HG02973 (cell line): ENCODE results near the gene OR10H1.
"Not testable (repeated sequence)": the region's sequence is repeated elsewhere in the genome, so short reads cannot be mapped to it uniquely, and the experiment has no call there.

Experiments
- ATAC-seq: cut with Tn5 transposase; IDR thresholded peaks from one replicate; pipeline ENCODE4 v1.9.1; 2021; ENCODE audit warnings: moderate library complexity; ENCODE audit not compliant: unreplicated experiment

Gene OR10H1

DNA sequence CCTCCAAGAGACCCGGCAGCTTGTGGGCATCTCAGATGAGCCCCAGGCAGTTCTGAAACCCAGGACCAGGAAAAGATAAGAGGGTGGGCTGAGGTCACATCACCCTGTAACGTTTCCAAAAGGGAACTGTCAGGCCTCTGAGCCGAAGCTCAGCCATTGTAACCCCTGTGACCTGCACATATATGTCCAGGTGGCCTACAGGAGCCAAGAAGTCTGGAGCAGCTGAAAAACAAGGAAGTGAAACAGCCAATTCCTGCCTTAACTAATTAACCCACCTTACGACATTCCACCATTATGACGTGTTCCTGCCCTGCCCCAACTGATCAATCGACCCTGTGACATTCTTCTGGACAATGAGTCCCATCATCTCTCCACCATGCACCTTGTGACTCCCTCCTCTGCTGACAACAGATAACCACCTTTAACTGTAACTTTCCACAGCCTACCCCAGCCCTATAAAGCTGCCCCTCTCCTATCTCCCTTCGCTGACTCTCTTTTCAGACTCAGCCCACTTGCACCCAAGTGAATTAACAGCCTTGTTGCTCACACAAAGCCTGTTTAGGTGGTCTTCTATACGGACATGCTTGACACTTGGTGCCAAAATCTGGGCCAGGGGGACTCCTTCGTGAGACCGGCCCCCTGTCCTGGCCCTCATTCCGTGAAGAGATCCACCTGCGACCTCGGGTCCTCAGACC, 13.3 kb upstream of the OR10H1 start:
- not testable (repeated sequence) for ATAC-seq

DNA sequence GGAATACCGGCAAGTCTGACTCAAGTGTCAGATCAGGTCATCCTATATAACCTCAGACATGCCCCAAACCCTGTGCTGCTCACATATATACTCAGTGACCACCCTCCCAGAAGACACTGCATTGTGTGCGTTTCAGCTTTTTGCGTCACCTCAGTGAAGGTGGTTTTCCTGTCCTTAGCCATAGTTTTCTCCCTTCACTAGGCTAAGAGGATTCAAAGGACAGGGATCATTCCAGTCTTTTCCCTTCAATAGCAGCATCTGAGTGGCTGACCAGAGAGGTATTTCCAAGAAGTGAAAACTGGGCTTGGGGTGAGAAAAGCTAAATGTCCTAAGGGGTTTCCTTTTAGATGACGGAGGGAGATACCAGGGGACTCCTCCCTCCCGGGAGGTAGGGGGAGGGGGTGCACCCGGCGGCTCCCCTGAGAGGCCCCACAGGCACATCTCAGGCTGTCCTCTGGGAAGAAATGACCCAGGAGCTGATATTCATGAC, 12.7 kb upstream of the OR10H1 start:
- ATAC-seq: no peak

DNA sequence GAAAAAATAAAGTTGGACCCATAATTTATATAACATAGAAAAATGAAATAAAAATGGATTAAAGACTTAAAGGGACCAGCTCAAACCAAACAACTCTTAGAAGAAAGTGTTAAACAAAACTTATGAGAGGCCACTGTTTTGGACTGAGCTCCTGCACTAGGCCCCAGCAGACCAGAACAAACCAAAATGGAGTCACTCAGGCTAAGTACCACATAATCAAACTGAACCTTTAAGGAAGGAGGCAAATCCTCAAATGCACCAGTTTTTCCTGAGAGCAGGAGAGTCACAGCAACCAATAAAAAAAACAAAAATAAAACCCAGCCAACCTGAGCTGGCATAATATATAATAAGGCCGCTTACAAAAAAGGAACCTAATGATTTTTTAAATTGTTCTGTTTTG, 10.3 kb upstream of the OR10H1 start:
- ATAC-seq: no peak

DNA sequence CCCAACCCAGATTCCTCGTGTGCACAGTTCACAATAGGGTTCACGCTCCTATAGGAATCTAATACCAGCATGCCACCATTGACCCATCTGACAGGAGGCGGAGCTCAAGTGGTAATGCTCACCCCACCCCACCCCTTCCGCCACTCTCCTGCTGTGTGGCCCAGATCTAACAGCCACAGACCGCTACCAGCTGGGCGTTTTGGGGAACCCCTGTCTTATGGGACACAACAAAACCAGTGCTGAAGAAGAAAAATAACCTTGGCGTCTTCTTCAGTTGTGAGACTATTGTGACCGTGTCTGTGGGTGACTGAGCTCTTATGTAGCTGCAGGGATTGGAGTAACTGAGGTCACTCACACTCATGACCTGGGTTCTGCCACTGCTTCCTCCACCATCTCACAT, 5.2 kb upstream of the OR10H1 start:
- no peak for ATAC-seq

DNA sequence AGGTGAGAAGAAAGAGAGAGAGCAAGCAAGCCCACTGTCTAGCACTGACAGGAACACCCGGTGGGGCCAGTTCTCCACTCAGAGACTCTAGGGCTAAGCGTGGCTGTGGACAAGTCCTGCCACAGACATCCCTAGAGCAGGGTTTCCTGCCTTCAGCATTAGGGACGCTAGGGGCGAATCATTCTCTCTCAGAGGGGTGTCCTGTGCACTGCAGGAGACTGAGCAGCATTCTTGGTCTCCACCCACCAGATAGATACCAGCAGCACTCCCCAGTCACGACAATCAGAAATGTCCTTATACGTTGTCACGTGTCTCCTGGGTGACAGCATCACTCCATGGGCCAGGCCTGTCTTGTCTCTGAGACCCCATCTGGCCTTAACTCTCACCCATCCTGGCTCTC, 1.5 kb downstream of the OR10H1 start:
- no peak for ATAC-seq

DNA sequence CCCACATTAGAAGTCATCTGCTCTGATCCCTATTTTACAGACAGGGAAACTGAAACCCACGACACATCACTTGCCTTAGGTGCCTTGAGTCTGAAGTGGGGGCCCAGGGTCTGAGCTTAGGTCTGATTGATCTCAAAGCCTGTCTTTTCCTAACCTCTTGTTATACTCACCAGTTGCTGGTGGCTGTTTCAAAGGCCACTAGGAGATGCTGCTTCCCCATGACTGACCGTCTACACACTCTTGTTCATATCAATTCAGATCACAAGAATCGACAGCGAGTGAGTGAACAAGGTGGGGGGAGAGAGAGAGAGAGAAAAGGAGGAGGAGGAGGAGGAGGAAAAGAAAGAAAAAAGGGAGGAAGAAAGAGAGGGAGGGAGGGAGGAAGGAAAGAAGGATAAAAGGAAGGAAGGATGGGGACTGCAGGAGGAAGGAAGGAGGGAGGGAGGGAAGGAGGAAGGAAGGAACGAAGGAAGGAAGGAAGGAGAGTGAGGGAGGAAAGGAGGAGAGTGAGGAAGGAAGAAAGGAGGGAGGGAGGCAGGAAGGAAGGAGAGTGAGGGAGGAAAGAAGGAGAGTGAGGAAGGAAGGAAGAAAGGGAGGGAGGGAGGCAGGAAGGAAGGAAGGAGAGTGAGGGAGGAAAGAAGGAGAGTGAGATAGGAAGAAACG, 3.3 kb downstream of the OR10H1 start:
- no peak for ATAC-seq

DNA sequence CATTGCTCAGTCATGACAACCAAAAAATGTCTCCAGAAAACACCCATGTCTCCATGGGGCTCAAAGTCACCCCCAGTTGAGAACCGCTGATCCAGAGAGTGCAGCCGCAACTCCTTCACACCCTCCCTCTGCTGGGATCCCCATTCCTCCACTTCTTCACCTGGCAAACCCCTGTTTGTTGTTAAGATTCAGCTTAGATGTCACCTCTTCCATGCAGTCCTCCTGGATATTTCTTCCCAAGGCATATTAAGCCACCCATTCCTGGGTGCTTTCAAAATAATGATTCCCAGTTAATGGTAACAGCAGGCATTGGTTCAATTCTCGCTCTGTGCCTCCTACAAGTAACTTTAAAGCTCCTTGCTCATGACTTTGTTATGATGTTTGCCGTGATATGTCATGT, 4.0 kb downstream of the OR10H1 start:
- ATAC-seq: no peak

DNA sequence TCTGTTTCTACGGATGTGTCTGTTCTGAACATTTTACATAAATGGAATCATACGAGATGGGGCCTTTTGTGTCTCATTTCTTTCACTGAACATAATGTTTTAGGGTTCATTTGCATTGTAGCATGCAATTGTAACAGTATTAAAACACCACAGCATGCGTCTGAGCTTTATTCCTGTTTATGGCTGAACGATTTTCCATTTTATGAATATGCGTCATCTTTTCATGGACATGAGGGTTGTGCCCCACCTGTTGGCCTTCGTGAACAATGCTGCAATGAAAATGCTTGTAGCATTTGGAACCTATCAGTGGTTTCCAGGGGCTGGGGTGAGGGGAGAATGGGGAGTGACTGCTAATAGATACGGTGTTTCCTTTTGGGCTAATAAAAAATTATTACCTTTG, 5.1 kb downstream of the OR10H1 start:
- ATAC-seq: no peak

DNA sequence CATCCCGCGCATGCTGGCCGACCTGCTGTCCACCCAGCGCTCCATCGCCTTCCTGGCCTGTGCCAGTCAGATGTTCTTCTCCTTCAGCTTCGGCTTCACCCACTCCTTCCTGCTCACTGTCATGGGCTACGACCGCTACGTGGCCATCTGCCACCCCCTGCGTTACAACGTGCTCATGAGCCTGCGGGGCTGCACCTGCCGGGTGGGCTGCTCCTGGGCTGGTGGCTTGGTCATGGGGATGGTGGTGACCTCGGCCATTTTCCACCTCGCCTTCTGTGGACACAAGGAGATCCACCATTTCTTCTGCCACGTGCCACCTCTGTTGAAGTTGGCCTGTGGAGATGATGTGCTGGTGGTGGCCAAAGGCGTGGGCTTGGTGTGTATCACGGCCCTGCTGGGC, 21.2 kb downstream of the OR10H1 start:
- not testable (repeated sequence) for ATAC-seq

DNA sequence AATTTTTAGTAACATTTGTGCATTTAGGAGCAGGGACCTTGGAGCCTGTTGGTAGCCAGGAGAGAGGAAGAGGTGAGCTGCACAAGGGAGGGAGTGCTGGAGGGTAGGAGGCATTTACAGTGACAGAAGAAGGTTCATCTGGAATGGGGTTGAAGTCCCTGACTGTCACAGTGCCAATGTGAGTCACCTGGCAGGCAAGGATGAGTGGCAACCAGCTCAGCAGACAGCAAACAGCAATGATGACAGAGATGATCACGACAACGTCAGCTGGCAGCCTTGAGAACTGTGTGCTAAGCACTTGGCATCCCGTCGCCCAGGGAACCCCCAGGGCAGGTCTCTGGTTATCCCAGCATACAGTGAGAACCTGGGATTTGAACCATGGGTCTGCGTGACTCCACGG, 25.4 kb downstream of the OR10H1 start:
- no peak for ATAC-seq

DNA sequence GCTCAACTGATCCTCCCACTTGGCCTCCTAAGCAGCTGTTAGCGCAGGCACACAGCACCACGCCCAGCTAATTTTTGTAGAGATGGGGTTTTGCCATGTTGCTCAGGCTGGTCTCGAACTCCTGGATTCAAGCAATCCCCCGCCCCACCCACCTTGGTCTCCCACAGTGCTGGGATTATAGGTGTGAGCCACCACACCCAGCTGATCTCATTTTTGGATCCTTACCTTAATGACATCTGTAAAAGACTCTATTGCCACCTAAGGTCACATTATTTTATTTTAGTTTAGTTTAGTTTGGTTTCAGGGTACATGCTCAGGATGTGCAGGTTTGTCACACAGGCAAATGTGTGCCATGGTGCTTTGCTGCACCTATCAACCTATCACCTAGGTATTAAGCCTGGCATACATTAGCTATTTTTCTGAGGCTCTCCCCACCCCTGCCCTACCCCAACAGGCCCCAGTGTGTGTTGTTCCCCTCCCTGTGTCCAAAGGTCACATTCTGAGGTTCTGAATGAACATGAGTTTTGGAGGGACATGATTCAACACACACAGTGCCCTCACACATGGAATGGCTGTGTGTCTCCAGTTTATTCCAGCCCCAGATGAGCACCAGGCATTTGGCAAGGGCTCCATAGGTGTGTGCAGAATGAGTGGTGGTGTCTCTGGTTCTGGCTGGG, 26.7 kb downstream of the OR10H1 start:
- no peak for ATAC-seq

DNA sequence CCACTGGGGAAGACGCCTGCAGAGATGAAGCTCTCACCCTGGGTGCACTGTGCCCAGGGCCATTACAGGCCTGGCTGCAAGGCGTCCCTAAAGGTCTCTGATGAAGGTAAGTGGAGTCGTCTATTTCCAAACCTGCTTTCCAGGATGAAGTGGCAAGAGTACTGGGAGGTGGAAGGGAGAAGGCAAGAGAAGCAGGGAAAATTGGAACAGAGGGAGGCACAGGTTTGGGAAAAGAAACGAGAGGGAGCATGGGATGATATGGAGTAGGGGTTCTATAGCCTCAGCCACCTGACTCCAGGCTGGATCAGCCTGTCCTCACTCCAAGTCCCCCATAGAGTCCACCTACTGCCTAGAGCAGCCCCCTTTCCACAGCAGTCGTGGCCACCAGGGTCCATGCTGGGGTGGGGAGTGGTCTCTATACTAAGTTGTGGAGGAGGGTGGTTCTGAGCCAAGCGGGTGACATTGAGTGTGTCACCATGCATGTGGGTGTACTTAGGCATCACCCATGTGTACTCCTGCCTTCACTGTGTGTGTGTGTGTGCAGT, 27.8 kb downstream of the OR10H1 start, which contains the start of gene OR10H5:
Gene OR10H5 (plus strand): TSS at position 51 of the 545 bp plus-strand sequence. CDS start 6,388 bp downstream, outside the sequence.
- no peak for ATAC-seq

DNA sequence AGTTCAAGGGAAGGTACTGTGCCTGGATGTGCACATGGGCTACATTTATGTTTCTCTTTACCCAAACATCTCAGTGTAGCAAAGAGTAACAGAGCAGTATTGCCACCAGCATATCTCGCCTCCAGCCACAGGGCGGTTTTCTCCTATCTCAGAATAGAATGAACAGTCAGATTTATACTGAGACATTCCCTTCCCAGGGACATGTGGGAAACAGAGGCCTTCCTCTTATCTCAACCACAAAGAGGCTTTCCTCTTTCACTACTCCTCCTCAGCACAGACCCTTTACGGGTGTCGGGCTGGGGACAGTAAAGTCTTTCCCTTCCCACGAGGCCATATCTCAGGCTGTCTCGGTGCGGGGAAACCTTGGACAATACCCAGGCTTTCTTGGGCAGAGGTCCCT, 32.6 kb downstream of the OR10H1 start:
- not testable (repeated sequence) for ATAC-seq

DNA sequence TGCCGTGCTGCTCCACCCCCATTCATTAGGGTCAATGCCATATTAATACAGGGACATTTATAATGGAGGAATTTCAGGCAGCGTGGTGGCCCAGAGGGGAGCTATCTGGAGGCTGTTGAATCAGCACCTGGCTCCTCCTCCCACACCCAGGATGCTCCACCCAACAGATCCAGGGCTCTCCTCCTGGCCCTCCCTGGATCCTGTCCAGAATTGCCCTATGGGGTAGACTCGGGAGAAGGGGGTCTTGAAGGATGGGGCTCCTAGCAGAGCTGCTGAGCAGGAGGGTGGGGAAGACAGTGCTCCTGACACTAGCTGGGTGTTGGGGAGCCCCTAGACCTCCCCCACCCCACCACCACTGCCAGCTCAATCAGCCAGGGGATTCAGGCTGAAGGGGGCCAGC, 33.3 kb downstream of the OR10H1 start:
- ATAC-seq: no peak

DNA sequence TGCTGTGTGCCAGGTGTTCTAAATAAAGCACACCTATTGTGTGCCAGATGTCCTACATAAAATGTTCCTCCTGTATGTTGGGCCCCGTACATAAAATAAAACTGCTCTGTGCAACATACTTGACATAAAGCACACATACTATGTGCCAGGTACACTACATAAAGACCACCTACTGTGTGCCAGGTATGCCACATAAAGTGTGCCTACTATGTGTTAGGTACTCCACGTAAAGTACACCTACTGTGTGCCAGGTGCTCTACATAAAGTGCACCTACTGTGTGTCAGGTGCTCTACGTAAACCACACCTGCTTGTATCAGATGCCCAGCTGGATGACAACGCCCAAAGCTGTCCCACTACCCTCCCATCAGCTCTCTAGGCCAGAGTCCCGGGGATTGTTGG, 33.8 kb downstream of the OR10H1 start:
- no peak for ATAC-seq

DNA sequence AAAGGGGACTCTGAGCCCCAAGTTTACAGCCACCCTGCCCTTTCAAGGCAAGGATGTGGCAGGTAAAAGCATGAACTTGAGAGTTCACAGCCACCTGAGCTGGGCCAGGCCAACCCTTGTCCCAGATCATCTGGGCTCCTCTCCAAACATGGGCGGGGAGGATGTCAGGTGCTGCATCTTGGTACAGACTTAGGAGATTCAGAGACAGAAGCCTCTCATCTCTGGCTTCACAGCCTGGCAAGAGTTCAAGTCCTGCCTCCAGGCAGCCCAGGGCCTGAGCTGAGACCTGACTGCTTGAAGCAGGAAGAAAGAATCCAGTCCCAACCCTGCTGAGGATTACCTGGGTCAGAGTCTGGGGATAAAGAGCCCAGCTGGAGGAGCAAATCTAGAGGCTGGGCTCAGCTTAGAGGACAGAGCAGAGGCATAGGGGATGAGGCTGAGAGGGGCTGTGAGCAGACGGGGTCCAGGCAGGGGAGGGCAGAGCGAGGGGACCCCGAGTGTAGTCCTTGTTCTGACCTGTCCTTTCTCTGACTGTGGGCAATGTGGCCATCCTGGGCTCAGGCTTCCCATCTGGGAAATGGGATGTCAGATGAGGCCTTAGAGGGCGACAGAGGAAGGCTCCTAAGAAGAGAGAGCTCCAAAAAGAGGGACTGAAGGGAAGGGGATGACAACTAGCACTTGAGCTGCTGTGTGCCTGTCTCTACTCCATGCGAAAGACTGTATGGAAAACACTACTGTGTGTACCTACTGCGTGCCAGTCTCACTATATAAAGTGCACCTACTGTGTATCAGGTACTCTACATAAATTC, 34.6 kb downstream of the OR10H1 start:
- ATAC-seq: no peak

DNA sequence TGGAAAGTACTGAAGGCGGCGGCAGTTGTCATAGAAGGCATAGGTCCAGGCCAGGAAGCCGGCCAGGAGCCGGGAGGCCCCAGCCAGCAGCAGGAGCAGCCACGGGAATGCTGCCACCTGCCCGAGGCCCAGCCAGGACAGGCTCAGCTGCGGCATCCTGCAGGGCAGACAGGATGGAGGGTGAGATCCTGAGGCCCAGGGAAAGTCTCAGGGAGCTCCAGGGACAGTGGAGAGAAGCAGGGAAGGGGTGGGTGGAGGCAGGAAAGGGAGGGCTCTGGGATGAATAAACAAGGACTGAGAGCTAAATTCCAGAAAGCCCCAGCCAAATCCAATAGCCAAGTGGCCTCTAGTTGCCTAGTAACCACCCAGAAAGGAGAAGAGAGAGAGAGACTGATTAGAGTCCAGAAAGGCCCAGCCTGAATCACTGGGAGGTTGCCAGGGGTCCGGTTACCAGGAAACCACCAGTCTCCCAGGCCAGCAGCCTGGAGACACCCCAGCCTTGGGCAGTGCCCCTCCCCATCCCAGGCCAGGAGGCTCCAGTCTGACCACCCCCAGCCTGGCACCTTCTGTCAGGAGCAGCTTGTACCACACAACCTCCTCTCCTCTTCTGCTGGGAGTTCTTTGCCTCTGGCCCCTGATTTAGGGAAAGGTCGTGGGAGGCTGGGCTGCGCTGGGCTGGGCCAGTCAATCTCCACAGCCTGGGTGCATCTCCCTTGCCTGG, 35.5 kb downstream of the OR10H1 start:
- no peak for ATAC-seq

DNA sequence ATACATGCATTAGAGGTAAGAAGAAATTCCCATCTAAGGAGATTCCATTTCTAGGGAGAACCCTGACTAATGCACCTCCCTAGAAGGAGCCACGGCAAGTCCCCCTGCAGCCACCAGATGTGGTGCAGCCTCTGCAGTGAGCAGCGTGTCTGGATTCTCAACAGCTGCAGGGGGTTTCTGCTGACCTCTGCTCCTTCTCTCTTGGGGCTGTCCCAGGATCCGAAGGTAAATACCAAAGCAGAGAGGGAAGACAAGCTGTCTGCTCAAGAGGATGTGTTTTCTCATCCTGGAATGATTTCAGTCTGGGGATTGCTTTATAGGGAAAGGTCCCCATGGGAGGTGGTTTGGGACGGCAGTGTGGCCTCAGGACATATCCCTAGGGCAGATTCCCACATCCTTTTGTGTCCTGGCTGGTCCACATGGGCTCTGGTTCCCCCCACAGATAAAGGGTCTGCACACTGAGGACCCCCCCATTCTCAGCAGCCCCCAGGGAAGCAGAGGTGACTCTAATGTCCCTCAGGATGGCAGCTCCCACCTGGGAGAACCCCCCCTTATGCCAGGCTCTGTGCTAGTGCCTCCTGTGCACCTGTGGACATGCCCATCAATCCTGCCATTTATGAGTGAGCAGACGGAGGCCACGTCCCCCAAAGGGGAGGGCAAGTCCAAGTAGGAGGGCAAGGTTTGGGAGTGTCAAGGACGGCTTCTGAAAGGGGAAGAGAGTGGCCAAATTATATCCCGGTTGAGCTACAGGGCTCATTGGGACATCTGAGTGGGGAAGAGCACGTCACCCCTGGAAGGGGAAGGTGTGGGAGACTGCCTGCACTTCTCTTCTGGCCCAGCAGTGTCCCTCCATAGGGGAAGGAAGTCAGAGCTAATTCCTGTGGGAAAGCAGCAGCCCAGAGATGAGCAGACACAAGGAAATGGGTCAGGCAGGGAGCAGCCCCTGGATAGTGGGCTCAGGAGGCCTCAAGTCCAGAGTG, 38.2 kb downstream of the OR10H1 start:
- ATAC-seq: no peak

DNA sequence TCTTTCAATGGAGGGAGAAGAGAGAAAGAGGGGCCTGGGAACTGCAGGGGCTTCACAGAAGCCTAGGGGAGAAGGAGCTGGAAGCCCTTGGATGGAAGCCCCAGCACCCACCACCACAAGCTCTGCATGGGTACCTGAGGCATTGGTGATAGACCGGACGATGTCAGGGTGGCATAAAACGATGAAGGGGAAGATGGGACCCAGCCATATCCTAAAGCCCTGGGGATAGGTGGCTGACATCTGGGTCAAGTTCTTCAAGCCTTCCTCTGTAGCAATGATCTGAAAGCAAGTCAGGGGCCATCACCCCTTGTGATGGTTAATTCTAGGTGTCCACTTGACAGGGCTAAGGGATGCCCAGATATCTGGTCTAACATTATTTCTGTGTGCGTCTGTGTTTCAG, 39.2 kb downstream of the OR10H1 start:
- ATAC-seq: no peak
